Left ventricle myocardium inferior (tissue), 1 donor: ENCODE results near the gene PPP2R3A. TPM values are rescaled to one million over a fixed set of nuclear protein-coding genes. Genes with fewer than 3 reads are reported as not detected.
"Not testable (repeated sequence)": the region's sequence is repeated elsewhere in the genome, so short reads cannot be mapped to it uniquely, and the experiment has no call there.

Source experiments
- DNase-seq: peaks from one replicate; pipeline ENCODE4 v3.0.0-alpha.2; 2020
- H3K27ac ChIP-seq: fragments of 200-600 bp; replicated peaks from 2 replicates; pipeline ENCODE4 v1.8.0; 2021
- H3K27me3 ChIP-seq: fragments of 200-600 bp; 2 replicates; pipeline ENCODE4 v1.8.0; 2021; ENCODE audit warnings: low read depth
- H3K36me3 ChIP-seq: fragments of 200-600 bp; 2 replicates; pipeline ENCODE4 v1.8.0; 2021
- H3K4me1 ChIP-seq: fragments of 200-600 bp; 2 replicates; pipeline ENCODE4 v1.8.0; 2021
- H3K4me3 ChIP-seq: fragments of 200-600 bp; 2 replicates; pipeline ENCODE4 v1.8.0; 2021; ENCODE audit warnings: mild to moderate bottlenecking, moderate library complexity
- H3K9me3 ChIP-seq: fragments of 200-600 bp; replicated peaks from 2 replicates; pipeline ENCODE4 v1.8.0; 2021
- CTCF ChIP-seq: fragments of 200-600 bp; IDR thresholded peaks from 2 replicates; pipeline ENCODE4 v1.8.0; 2021; ENCODE audit warnings: antibody characterized with exemption, mild to moderate bottlenecking, borderline replicate concordance
- intact Hi-C: fragments of 100-400 bp; cut with micrococcal nuclease; formaldehyde crosslinking; loops from one replicate; pipeline ENCODE4 v1.11.0; 2022
- total RNA-seq: library from RNA; stranded (reverse); fragmentation: NEBNext Ultra II Directional; extraction: Animal tissue kit (Norgen Biotek cat#: 25700); gene quantifications from one replicate; pipeline ENCODE4 v1.2.1, GENCODE V29; 2021
- donor health status: DM: no; HTN: yes; CAD: no; lungs with severe emphysema.

The PPP2R3A gene
- total RNA-seq, 1 donor from 2014 or later, result 94.9 TPM

GRCh38 chr3:136186344-136186743 is 220.8 kb downstream of the PPP2R3A start:
- no peak overlapping the region for H3K4me3 ChIP-seq
- peaks cover 98% of the 10 kb centered on the region for H3K4me1 ChIP-seq
- no peak for TF ChIP-seq CTCF
- no peaks in the 10 kb centered on the region for H3K36me3 ChIP-seq
- no peak overlapping the region for H3K27ac ChIP-seq
- intact Hi-C loops, result no loop called here
- H3K27me3 ChIP-seq, result no peaks in the 10 kb centered on the region
- DNase-seq, result no peak
- no peaks in the 10 kb centered on the region for H3K9me3 ChIP-seq

DNA sequence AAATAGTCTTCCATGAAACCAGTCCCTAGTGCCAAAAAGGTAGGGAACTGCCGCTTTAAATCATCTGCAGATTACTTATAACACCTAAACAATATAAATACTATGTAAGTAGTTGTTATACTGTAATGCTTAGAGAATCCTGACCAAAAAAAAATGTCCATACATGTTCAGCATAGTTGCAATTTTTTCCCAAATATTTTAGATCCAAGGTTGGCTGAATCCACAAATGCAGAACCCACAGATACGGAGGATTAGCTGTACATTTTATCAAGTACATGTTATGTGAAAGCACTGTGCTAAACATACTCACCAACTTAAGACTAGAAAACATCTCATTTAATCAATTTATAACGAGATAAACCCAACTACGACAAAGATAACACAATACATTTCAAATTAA is 221.3 kb downstream of the PPP2R3A start:
- Histone ChIP-seq H3K9me3 (no peaks in the 10 kb centered on the region), H3K27me3 (no peaks in the 10 kb centered on the region), H3K4me3 (no peak overlapping the region), H3K27ac (no peak overlapping the region), H3K4me1 (peaks cover 98% of the 10 kb centered on the region), H3K36me3 (no peaks in the 10 kb centered on the region)
- no peak for TF ChIP-seq CTCF
- DNase-seq, result no peak
- intact Hi-C loops, result no loop called here

DNA sequence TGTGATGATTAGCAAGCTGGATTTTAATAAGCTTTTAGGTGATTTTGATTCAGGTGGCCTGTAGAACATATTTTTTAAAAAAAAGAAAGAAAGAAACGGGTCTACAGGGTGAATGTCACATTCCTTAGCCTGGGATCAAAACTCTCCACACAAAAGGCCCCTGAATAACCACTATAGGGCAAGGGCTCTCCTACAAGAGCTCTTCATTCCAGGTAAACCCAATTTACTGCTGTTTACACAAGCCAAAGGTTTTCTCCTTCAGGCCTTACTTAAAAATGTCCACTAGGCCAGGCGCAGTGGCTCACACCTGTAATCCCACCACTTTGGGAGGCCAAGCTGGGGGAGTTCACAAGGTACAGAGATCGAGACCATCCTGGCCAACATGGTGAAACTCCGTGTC is 222.3 kb downstream of the PPP2R3A start:
- DNase-seq, result no peak
- no peak for TF ChIP-seq CTCF
- Histone ChIP-seq H3K9me3 (no peaks in the 10 kb centered on the region), H3K4me1 (peaks cover 98% of the 10 kb centered on the region), H3K4me3 (no peak overlapping the region), H3K27me3 (no peaks in the 10 kb centered on the region), H3K27ac (no peak overlapping the region), H3K36me3 (no peaks in the 10 kb centered on the region)
- intact Hi-C loops, result no loop called here

DNA sequence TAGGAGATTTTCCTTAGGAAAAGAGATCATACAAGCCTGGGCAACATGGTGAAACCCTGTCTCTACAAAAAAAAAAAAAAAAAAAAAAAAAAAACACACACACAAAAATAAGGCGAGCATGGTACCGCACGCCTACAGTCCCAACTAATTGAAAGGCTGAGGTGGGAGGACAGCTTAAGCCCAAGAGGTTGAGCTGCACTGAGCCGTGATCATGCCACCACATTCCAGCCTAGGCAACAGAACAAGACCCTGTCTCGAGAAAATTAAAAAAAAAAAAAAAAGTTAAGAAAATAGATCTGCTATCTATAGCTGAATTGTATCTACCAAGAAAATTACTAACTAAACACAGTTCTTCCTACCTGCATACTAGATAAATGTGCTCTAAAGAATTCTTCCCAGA is 223.5 kb downstream of the PPP2R3A start:
- H3K36me3 ChIP-seq, result no peaks in the 10 kb centered on the region
- TF ChIP-seq CTCF, result no peak

GRCh38 chr3:136189859-136190617 is 224.5 kb downstream of the PPP2R3A start:
- Histone ChIP-seq H3K4me1 (peaks cover 94% of the 10 kb centered on the region), H3K27me3 (no peaks in the 10 kb centered on the region), H3K36me3 (no peaks in the 10 kb centered on the region), H3K9me3 (no peaks in the 10 kb centered on the region), H3K27ac (no peak overlapping the region), H3K4me3 (no peak overlapping the region)
- no peak for DNase-seq
- TF ChIP-seq CTCF, result no peak
- intact Hi-C loops, result loop anchor here (10.0 kb wide), 1 partner anchor 55 kb away; no protein-coding TSS in a partner anchor

More for the DNA sequence above, 223.5 kb downstream of the PPP2R3A start:
- Histone ChIP-seq H3K27ac (no peak overlapping the region), H3K4me1 (peaks cover 97% of the 10 kb centered on the region), H3K27me3 (no peaks in the 10 kb centered on the region), H3K4me3 (no peak overlapping the region), H3K9me3 (no peaks in the 10 kb centered on the region)
- intact Hi-C loops, result no loop called here
- DNase-seq, result no peak

GRCh38 chr3:136192195-136192594 is 226.7 kb downstream of the PPP2R3A start:
- peak overlapping the region; percentile 77 for H3K4me3 ChIP-seq
- H3K4me1 ChIP-seq, result peaks cover 83% of the 10 kb centered on the region
- not testable (repeated sequence) for DNase-seq, H3K27me3 ChIP-seq, H3K36me3 ChIP-seq, H3K9me3 ChIP-seq
- H3K27ac ChIP-seq, result peak overlapping the region; percentile 100
- intact Hi-C loops, result loop anchor here (10.0 kb wide), 1 partner anchor 53 kb away; no protein-coding TSS in a partner anchor
